Prostate gland (tissue), 2 donors: Measurements from ENCODE around the gene AFF2. TPM values are rescaled to one million over a fixed set of nuclear protein-coding genes. Genes with fewer than 3 reads are reported as not detected.
"Not testable (repeated sequence)": the region's sequence is repeated elsewhere in the genome, so short reads cannot be mapped to it uniquely, and the experiment has no call there.

ENCODE experiments used
- DNase-seq: peaks from one replicate; pipeline ENCODE4 v3.0.0-alpha.2; 2019; ENCODE audit warnings: low spot score
- H3K27ac ChIP-seq, 2 donors: fragments of 200-600 bp; sonication (generic); 2 replicates each; pipeline ENCODE4 v1.5.1; 2017 to 2019
- H3K27me3 ChIP-seq: fragments of 200-600 bp; sonication (generic); replicated peaks from 2 replicates; pipeline ENCODE4 v1.5.1; 2019; ENCODE audit not compliant: insufficient read depth
- H3K36me3 ChIP-seq, 2 donors: fragments of 200-600 bp; sonication (generic); 1 replicate in 1 of 2; 2 replicates in 1 of 2; pipeline versions ENCODE4 v1.5.1 to v1.8.1; 2017 to 2019
- H3K4me1 ChIP-seq: fragments of 200-600 bp; sonication (generic); replicated peaks from 2 replicates; pipeline ENCODE4 v1.5.1; 2019
- H3K4me3 ChIP-seq, 2 donors: fragments of 200-600 bp; sonication (generic); 2 replicates each; pipeline ENCODE4 v1.5.1; 2017 to 2019
- H3K9me3 ChIP-seq: fragments of 200-600 bp; sonication (generic); 2 replicates; pipeline ENCODE4 v1.5.1; 2017
- CTCF ChIP-seq, 4 experiments: fragments of 200-600 bp in 2 of 4; fragments of 450-650 bp in 2 of 4; sonication (generic) in 2 of 4; IDR thresholded peaks; 1 replicate in 3 of 4; 2 replicates in 1 of 4; pipeline ENCODE4 v1.5.1; 2016 to 2019; ENCODE audit warnings: antibody characterized with exemption in 4 of 4, mild to moderate bottlenecking in 2 of 4, moderate library complexity in 2 of 4
- POLR2A ChIP-seq: fragments of 450-650 bp; IDR thresholded peaks from one replicate; pipeline ENCODE4 v1.6.1; 2016; ENCODE audit warnings: antibody characterized with exemption, mild to moderate bottlenecking
- POLR2AphosphoS5 ChIP-seq: sonication (generic); formaldehyde crosslinking; IDR thresholded peaks from one replicate; pipeline ENCODE4 v1.6.1; 2017; ENCODE audit warnings: antibody characterized with exemption
- WGBS: methylation state at CpG from one replicate; pipeline ENCODE4 v1.1.5; 2018; 5-methylcytosine and 5-hydroxymethylcytosine counted together
- intact Hi-C: fragments of 100-400 bp; cut with DNase I; formaldehyde crosslinking; loops from one replicate; pipeline ENCODE4 v1.14.2; 2022
- total RNA-seq, 2 donors: library from RNA; depleted of rRNA; stranded (reverse); fragments of >200 nt; gene quantifications; one replicate each; pipeline ENCODE4 v1.1.0, GENCODE V29; 2016

The AFF2 gene
- total RNA-seq, 2 donors from 2014 or later: 0.27 to 22.2 TPM

GRCh38 chrX:148893395-148893794, 393.0 kb downstream of the AFF2 start:
- intact Hi-C loops: no loop called here
- H3K4me3 ChIP-seq: no peak overlapping the region
- no peaks in the 10 kb centered on the region for H3K27me3 ChIP-seq
- H3K4me1 ChIP-seq: no peaks in the 10 kb centered on the region
- no peaks in the 10 kb centered on the region for H3K36me3 ChIP-seq
- no peak overlapping the region for H3K27ac ChIP-seq
- DNase-seq: no peak
- TF ChIP-seq POLR2A (no peak), POLR2AphosphoS5 (no peak), CTCF (IDR thresholded peaks at IDR 0.05) (no peak)
- H3K9me3 ChIP-seq: no peaks in the 10 kb centered on the region

- H3K9me3 ChIP-seq: no peaks in the 10 kb centered on the region
- DNase-seq: no peak
- TF ChIP-seq POLR2AphosphoS5: no peak
- TF ChIP-seq CTCF (IDR thresholded peaks at IDR 0.05): no peak
- no peak for TF ChIP-seq POLR2A
- H3K4me3 ChIP-seq: no peak overlapping the region
- H3K36me3 ChIP-seq: no peaks in the 10 kb centered on the region
- H3K4me1 ChIP-seq: no peaks in the 10 kb centered on the region
- intact Hi-C loops: no loop called here
- no peaks in the 10 kb centered on the region for H3K27me3 ChIP-seq
- no peak overlapping the region for H3K27ac ChIP-seq
Measured at GRCh38 chrX:148902581-148902980, 402.2 kb downstream of the AFF2 start.

GRCh38 chrX:148903176-148903575, 402.8 kb downstream of the AFF2 start:
- WGBS: 90% methylated on average over 3 of the region's 3 CpGs
- Histone ChIP-seq H3K27ac (no peak overlapping the region), H3K36me3 (no peaks in the 10 kb centered on the region), H3K9me3 (no peaks in the 10 kb centered on the region), H3K4me1 (no peaks in the 10 kb centered on the region), H3K27me3 (no peaks in the 10 kb centered on the region), H3K4me3 (no peak overlapping the region)
- no peak for TF ChIP-seq POLR2A
- TF ChIP-seq CTCF (IDR thresholded peaks at IDR 0.05): no peak
- TF ChIP-seq POLR2AphosphoS5: no peak
- DNase-seq: no peak
- intact Hi-C loops: no loop called here

GRCh38 chrX:148904421-148905111, 404.1 kb downstream of the AFF2 start:
- no peaks in the 10 kb centered on the region for H3K27me3 ChIP-seq
- H3K4me1 ChIP-seq: no peaks in the 10 kb centered on the region
- no peak for TF ChIP-seq CTCF (IDR thresholded peaks at IDR 0.05)
- TF ChIP-seq POLR2AphosphoS5: no peak
- no peak for TF ChIP-seq POLR2A
- no peak for DNase-seq
- no peaks in the 10 kb centered on the region for H3K36me3 ChIP-seq
- intact Hi-C loops: no loop called here
- 24% methylated on average over 3 of the region's 3 CpGs for WGBS
- no peaks in the 10 kb centered on the region for H3K9me3 ChIP-seq
- H3K4me3 ChIP-seq: no peak overlapping the region
- H3K27ac ChIP-seq: no peak overlapping the region

GRCh38 chrX:148905400-148905799, 405.0 kb downstream of the AFF2 start:
- no peaks in the 10 kb centered on the region for H3K4me1 ChIP-seq
- no peak overlapping the region for H3K27ac ChIP-seq
- WGBS: 66% methylated on average over 5 of the region's 5 CpGs
- DNase-seq: no peak
- H3K9me3 ChIP-seq: no peaks in the 10 kb centered on the region
- H3K36me3 ChIP-seq: no peaks in the 10 kb centered on the region
- TF ChIP-seq POLR2AphosphoS5: no peak
- H3K4me3 ChIP-seq: no peak overlapping the region
- no peaks in the 10 kb centered on the region for H3K27me3 ChIP-seq
- intact Hi-C loops: no loop called here

- H3K36me3 ChIP-seq, intact Hi-C loops, H3K4me1 ChIP-seq, H3K9me3 ChIP-seq, H3K27ac ChIP-seq, H3K27me3 ChIP-seq, DNase-seq, H3K4me3 ChIP-seq: not testable (repeated sequence)
- 100% methylated on average over 9 of the region's 11 CpGs for WGBS
Measured at GRCh38 chrX:148906628-148907027, 406.2 kb downstream of the AFF2 start.
